Body of pancreas (tissue), 4 donors: Measurements from ENCODE around the gene FAH.

Experiments used
- CTCF ChIP-seq, 7 experiments: fragments of 450-650 bp in 4 of 7; fragments of 200-600 bp in 3 of 7; sonication (generic) in 3 of 7; IDR thresholded peaks; one replicate each; pipeline ENCODE4 v1.5.1; 2016 to 2019; ENCODE audit warnings: antibody characterized with exemption in 7 of 7
- POLR2A ChIP-seq, 3 donors: fragments of 450-650 bp; IDR thresholded peaks; one replicate each; pipeline ENCODE4 v1.6.1; 2016; ENCODE audit warnings: antibody characterized with exemption in 3 of 3, mild to moderate bottlenecking in 2 of 3

- TF ChIP-seq POLR2A (IDR thresholded peaks at IDR 0.05), result no peak
- TF ChIP-seq CTCF (IDR thresholded peaks at IDR 0.05), result no peak
These were observed 15.6 kb downstream of the FAH start for GRCh38 chr15:80168421-80168820.
